Body of pancreas (tissue), 4 donors: Measurements from ENCODE around the gene UBE3B.

Experiments used
- POLR2A ChIP-seq, 3 donors: fragments of 450-650 bp; IDR thresholded peaks; one replicate each; pipeline ENCODE4 v1.6.1; 2016; ENCODE audit warnings: antibody characterized with exemption in 3 of 3, mild to moderate bottlenecking in 2 of 3
- TF ChIP-seq, protein P1 (sequence below), 7 experiments: fragments of 450-650 bp in 4 of 7; fragments of 200-600 bp in 3 of 7; sonication (generic) in 3 of 7; IDR thresholded peaks; one replicate each; pipeline ENCODE4 v1.5.1; 2016 to 2019; ENCODE audit warnings: antibody characterized with exemption in 7 of 7

DNA sequence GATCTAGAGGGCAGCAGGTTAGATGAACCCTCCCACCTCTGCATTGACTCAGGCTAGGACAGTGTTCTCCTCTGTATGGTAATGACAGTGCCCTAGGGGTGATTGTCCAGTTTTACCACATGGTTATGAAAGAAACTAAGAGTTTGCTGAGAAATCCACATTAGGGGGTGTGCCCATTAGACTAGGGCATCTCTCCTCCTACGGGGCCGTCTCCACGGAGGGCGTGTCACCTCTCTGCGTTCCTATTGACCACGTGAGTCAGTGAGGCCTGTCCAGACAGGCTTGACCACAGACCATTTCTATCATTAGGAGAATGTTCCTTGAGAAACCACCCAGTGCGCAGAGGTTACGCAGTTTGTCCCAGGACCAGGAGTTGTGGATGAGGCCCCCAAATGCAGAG, 104.4 kb downstream of the UBE3B start:
- TF ChIP-seq, protein P1, sequence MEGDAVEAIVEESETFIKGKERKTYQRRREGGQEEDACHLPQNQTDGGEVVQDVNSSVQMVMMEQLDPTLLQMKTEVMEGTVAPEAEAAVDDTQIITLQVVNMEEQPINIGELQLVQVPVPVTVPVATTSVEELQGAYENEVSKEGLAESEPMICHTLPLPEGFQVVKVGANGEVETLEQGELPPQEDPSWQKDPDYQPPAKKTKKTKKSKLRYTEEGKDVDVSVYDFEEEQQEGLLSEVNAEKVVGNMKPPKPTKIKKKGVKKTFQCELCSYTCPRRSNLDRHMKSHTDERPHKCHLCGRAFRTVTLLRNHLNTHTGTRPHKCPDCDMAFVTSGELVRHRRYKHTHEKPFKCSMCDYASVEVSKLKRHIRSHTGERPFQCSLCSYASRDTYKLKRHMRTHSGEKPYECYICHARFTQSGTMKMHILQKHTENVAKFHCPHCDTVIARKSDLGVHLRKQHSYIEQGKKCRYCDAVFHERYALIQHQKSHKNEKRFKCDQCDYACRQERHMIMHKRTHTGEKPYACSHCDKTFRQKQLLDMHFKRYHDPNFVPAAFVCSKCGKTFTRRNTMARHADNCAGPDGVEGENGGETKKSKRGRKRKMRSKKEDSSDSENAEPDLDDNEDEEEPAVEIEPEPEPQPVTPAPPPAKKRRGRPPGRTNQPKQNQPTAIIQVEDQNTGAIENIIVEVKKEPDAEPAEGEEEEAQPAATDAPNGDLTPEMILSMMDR (IDR thresholded peaks at IDR 0.05), result no peak
- TF ChIP-seq POLR2A (IDR thresholded peaks at IDR 0.05), result no peak
